Hypothalamus (tissue), 51 donors: ENCODE results near the gene MBNL3.
"Not testable (repeated sequence)": the region's sequence is repeated elsewhere in the genome, so short reads cannot be mapped to it uniquely, and the experiment has no call there.

Source experiments
- DNase-seq, 51 donors: peaks; one replicate each; lab custom pipeline; 2025; lab: John Stamatoyannopoulos, UW

The MBNL3 gene

DNA sequence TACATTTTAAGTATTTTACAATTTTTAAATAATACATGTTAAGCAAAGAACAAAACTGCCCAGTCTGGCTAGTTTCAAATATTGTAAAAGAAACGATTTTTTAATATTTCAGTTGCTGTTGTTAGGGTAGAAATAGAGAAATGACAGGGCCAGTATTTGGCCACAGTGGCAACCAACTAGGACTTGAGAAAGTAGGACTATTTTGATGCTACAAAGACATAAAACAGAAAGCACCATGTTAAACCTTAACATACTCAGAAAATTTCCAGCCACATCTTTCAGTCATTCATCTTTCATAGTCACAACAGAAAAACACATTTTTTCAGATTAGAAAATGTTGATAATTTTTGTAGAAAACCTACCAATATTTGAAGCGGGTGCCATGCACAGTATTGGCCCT lies 104.5 kb downstream of the MBNL3 start:
- DNase-seq = no peak

- DNase-seq = no peak
Observed at GRCh38 chrX:132382068-132382467, 106.8 kb downstream of the MBNL3 start.

DNA sequence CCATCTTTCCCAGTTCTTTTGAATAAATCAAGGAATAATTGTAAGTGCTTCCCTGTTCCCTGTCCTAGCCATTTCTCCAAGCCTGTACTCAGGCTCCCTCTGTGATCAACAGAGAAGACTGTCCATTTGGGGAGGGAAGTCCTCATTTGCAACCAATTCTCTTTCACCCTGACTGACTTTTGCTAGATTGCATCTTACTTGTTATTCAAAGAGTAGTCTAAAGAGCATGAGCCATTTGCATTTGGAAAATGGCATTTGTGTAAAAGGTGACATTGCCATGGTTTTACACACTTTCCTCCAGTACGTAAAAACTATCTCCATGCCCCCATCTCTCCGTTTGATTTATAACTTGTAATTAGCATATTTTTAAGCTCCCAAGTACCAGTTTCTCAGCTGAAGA lies 110.6 kb downstream of the MBNL3 start:
- no peak for DNase-seq

GRCh38 chrX:132375941-132376340 lies 112.9 kb downstream of the MBNL3 start:
- DNase-seq = no peak

DNA sequence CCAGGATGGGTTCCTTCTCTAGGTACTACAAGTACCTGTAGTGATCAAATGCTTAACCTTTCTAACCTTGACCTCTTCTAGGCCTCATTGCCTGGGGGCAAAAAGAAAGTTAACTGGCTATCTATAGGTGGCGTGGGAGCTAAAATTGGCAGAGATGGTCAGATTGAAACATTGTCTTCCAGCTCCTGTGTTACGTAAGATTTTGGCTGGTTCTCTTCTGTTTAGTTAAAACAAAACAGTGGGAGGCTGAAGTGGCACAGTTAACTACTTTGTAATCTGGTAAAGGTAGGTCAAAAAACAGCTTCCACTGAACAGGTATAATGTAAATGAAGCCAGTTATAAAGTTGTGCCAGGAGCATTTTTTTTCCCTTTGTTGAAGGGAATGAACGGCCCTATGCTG lies 115.2 kb downstream of the MBNL3 start:
- no peak for DNase-seq

GRCh38 chrX:132369617-132370326 lies 119.1 kb downstream of the MBNL3 start:
- DNase-seq = no peak

DNA sequence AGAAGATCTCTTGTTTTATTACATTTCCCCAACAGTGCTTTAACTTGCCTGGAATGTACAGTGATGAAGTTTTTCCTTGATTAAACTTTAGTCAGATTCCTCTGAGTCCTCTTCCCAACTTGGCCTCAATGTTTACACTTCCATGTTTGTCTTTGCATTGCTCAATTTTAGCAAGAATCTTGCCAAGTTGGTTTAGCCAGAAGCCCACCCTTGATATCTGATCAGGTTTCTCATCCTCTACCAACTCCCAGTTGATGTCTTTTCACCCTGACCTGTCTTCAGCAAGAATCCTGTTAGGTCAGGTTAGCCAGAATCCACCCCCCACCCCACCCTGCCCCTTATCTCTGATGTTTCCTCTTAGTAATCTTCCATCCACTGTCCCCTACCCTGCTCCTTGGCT lies 120.9 kb downstream of the MBNL3 start:
- DNase-seq = no peak

DNA sequence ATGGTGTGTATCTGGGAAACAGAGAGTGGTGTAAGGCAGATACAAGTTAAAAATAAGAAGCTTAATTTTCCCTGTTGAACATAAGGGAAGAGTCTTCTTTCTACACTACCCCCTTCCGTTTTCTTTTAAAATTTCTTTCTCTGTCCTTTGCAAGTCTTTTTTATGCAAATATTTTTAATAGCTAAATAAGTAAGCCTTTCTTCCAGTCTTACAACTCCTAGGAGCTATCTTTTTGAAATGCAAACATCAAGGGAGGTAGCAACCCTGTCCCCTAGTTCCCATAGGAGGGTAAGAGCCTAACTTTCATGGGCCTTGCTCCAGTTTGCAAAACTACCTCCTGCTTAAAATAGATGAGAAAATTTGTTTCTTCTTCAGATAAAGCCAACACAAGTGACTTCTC lies 121.5 kb downstream of the MBNL3 start:
- DNase-seq = no peak

- no peak for DNase-seq
Observed at GRCh38 chrX:132365490-132365889, 123.3 kb downstream of the MBNL3 start.

- DNase-seq = no peak
Observed at GRCh38 chrX:132364313-132364712, 124.5 kb downstream of the MBNL3 start.

- no peak for DNase-seq
Observed at GRCh38 chrX:132353430-132353829, 135.4 kb downstream of the MBNL3 start.

GRCh38 chrX:132336172-132336571 lies 152.7 kb downstream of the MBNL3 start:
- no peak for DNase-seq

DNA sequence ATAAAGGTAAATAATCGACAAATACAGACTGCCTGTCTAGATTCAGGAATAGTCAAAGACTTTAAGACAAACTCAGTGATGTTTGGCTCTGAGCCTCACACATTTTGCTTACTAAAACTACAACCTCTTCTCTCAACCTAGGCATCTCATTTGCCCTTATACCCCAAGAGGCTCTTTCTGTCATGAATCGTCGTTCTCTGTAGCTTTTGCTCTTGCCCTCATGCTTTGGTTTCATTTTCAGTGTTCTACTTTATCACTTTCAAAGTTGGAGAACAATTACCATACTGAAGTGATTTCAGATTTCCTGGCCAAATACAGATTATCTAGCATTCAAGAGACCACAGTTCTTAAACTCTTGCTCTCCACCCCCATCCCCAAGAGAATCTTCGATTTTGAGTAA lies 155.5 kb downstream of the MBNL3 start:
- DNase-seq = no peak

DNA sequence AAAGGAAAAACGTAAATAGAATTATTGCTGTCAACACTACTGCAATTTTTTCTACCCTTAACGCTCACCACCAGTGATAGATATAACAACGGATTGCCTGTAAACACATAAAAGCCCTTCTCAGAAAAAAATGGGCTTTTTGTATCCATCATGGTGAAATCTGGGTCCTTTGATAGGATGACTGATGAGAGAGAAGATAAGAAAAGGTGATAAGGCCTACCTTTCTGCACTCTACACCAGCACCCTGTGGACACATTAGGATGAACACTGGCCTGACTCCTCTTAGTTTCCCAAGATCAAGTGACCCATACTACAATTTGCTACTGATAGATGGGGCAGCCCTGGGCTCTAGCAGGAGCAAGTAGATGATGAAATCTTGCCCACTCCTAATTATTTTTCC lies 157.3 kb downstream of the MBNL3 start:
- no peak for DNase-seq

DNA sequence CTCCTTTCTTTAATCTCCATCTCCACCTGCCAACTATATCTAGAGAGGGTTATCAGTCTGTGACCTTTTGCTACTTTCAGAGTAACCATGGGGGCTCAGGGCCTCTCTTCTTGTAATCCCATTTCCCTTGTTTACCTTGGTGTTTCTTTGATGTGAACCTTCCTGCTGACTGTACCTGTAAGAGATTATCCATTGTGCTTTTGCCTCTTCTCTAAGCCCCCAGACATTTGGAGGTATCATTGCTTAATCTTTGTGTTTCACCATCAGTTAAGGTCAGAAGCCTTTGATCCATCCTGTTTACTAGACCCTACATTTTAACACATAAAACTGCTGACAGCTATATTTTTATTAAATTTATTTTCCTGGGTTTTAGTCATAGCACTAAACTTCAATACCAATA lies 157.8 kb downstream of the MBNL3 start:
- DNase-seq = no peak

GRCh38 chrX:132330156-132330729 lies 158.6 kb downstream of the MBNL3 start:
- DNase-seq = no peak

DNA sequence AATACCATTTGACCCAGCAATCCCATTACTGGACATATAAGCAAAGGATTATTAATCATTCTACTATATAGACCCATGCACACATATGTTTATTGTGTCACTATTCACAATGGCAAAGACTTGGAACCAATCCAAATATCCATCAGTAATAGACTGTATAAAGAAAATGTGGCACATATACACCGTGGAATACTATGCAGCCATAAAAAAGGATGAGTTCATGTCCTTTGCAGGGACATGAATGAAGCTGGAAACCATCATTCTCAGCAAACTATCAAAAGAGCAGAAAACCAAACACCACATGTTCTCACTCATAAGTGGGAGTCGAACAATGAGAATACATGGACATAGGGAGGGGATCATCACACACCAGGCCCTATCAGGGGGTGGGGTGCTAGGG lies 161.9 kb downstream of the MBNL3 start:
- DNase-seq = not testable (repeated sequence)
